ENCODE measurements around the gene PTPRG.

PTPRG gene

GRCh38 chr3:62246985-62247384 lies 685.6 kb downstream of the PTPRG start:
- H3K27me3 Mint-ChIP-seq: peaks cover 3% of the 10 kb centered on the region
- H3K36me3 Mint-ChIP-seq (ENCODE audit: low read depth): no peaks in the 10 kb centered on the region
- no peaks in the 10 kb centered on the region for H3K4me1 Mint-ChIP-seq (ENCODE audit: low read depth)
- intact Hi-C loops (cut with micrococcal nuclease): no loop called here
- no peak overlapping the region for H3K4me3 Mint-ChIP-seq
- no peaks in the 10 kb centered on the region for H3K9me3 Mint-ChIP-seq
- H3K27ac Mint-ChIP-seq: no peak overlapping the region

- Mint-ChIP-seq H3K4me1 (ENCODE audit: low read depth) (no peaks in the 10 kb centered on the region), H3K27me3 (peaks cover 3% of the 10 kb centered on the region), H3K27ac (no peak overlapping the region), H3K36me3 (ENCODE audit: low read depth) (no peaks in the 10 kb centered on the region), H3K4me3 (no peak overlapping the region), H3K9me3 (no peaks in the 10 kb centered on the region)
- intact Hi-C loops (cut with micrococcal nuclease): no loop called here
Observed at GRCh38 chr3:62248734-62249483, 687.5 kb downstream of the PTPRG start.

GRCh38 chr3:62249484-62249776 lies 688.1 kb downstream of the PTPRG start:
- intact Hi-C loops (cut with micrococcal nuclease): no loop called here
- Mint-ChIP-seq H3K4me1 (ENCODE audit: low read depth) (no peaks in the 10 kb centered on the region), H3K27ac (no peak overlapping the region), H3K9me3 (no peaks in the 10 kb centered on the region), H3K36me3 (ENCODE audit: low read depth) (no peaks in the 10 kb centered on the region), H3K4me3 (no peak overlapping the region), H3K27me3 (peaks cover 3% of the 10 kb centered on the region)

- intact Hi-C loops (cut with micrococcal nuclease): no loop called here
- Mint-ChIP-seq H3K9me3 (no peaks in the 10 kb centered on the region), H3K4me1 (ENCODE audit: low read depth) (no peaks in the 10 kb centered on the region), H3K4me3 (no peak overlapping the region), H3K27ac (no peak overlapping the region), H3K36me3 (ENCODE audit: low read depth) (no peaks in the 10 kb centered on the region), H3K27me3 (peaks cover 3% of the 10 kb centered on the region)
Observed at GRCh38 chr3:62249855-62250543, 688.6 kb downstream of the PTPRG start.

GRCh38 chr3:62252438-62253157 lies 691.2 kb downstream of the PTPRG start:
- intact Hi-C loops (cut with micrococcal nuclease): no loop called here
- Mint-ChIP-seq H3K4me1 (ENCODE audit: low read depth) (no peaks in the 10 kb centered on the region), H3K36me3 (ENCODE audit: low read depth) (no peaks in the 10 kb centered on the region), H3K27me3 (peaks cover 2% of the 10 kb centered on the region), H3K27ac (no peak overlapping the region), H3K4me3 (no peak overlapping the region), H3K9me3 (no peaks in the 10 kb centered on the region)

- H3K4me1 Mint-ChIP-seq (ENCODE audit: low read depth): no peaks in the 10 kb centered on the region
- peaks cover 2% of the 10 kb centered on the region for H3K27me3 Mint-ChIP-seq
- intact Hi-C loops (cut with micrococcal nuclease): no loop called here
- no peak overlapping the region for H3K27ac Mint-ChIP-seq
- H3K4me3 Mint-ChIP-seq: no peak overlapping the region
- no peaks in the 10 kb centered on the region for H3K36me3 Mint-ChIP-seq (ENCODE audit: low read depth)
- no peaks in the 10 kb centered on the region for H3K9me3 Mint-ChIP-seq
Observed at GRCh38 chr3:62253971-62254370, 692.6 kb downstream of the PTPRG start.

GRCh38 chr3:62255758-62256157 lies 694.4 kb downstream of the PTPRG start:
- Mint-ChIP-seq H3K27me3 (peaks cover 2% of the 10 kb centered on the region), H3K4me1 (ENCODE audit: low read depth) (no peaks in the 10 kb centered on the region), H3K4me3 (no peak overlapping the region), H3K9me3 (no peaks in the 10 kb centered on the region), H3K27ac (no peak overlapping the region), H3K36me3 (ENCODE audit: low read depth) (no peaks in the 10 kb centered on the region)
- intact Hi-C loops (cut with micrococcal nuclease): no loop called here

GRCh38 chr3:62259924-62260323 lies 698.6 kb downstream of the PTPRG start:
- intact Hi-C loops (cut with micrococcal nuclease): no loop called here
- Mint-ChIP-seq H3K9me3 (no peaks in the 10 kb centered on the region), H3K27ac (no peak overlapping the region), H3K27me3 (peaks cover 2% of the 10 kb centered on the region), H3K36me3 (ENCODE audit: low read depth) (no peaks in the 10 kb centered on the region), H3K4me3 (no peak overlapping the region), H3K4me1 (ENCODE audit: low read depth) (no peaks in the 10 kb centered on the region)

- Mint-ChIP-seq H3K9me3 (no peaks in the 10 kb centered on the region), H3K4me3 (no peak overlapping the region), H3K4me1 (ENCODE audit: low read depth) (no peaks in the 10 kb centered on the region), H3K27ac (no peak overlapping the region), H3K27me3 (peaks cover 2% of the 10 kb centered on the region), H3K36me3 (ENCODE audit: low read depth) (no peaks in the 10 kb centered on the region)
- intact Hi-C loops (cut with micrococcal nuclease): no loop called here
Observed at GRCh38 chr3:62260655-62261054, 699.3 kb downstream of the PTPRG start.

- Mint-ChIP-seq H3K27ac (no peak overlapping the region), H3K4me1 (ENCODE audit: low read depth) (no peaks in the 10 kb centered on the region), H3K27me3 (no peaks in the 10 kb centered on the region), H3K9me3 (no peaks in the 10 kb centered on the region), H3K36me3 (ENCODE audit: low read depth) (no peaks in the 10 kb centered on the region), H3K4me3 (no peak overlapping the region)
- intact Hi-C loops (cut with micrococcal nuclease): no loop called here
Observed at GRCh38 chr3:62261121-62261520, 699.8 kb downstream of the PTPRG start.

GRCh38 chr3:62261736-62262135 lies 700.4 kb downstream of the PTPRG start:
- H3K27me3 Mint-ChIP-seq: no peaks in the 10 kb centered on the region
- no peaks in the 10 kb centered on the region for H3K36me3 Mint-ChIP-seq (ENCODE audit: low read depth)
- no peak overlapping the region for H3K4me3 Mint-ChIP-seq
- intact Hi-C loops (cut with micrococcal nuclease): no loop called here
- no peaks in the 10 kb centered on the region for H3K9me3 Mint-ChIP-seq
- no peak overlapping the region for H3K27ac Mint-ChIP-seq
- no peaks in the 10 kb centered on the region for H3K4me1 Mint-ChIP-seq (ENCODE audit: low read depth)

- H3K27me3 Mint-ChIP-seq: no peaks in the 10 kb centered on the region
- no peaks in the 10 kb centered on the region for H3K4me1 Mint-ChIP-seq (ENCODE audit: low read depth)
- H3K27ac Mint-ChIP-seq: no peak overlapping the region
- no peaks in the 10 kb centered on the region for H3K9me3 Mint-ChIP-seq
- H3K4me3 Mint-ChIP-seq: no peak overlapping the region
- intact Hi-C loops (cut with micrococcal nuclease): no loop called here
- H3K36me3 Mint-ChIP-seq (ENCODE audit: low read depth): no peaks in the 10 kb centered on the region
Observed at GRCh38 chr3:62265528-62265927, 704.2 kb downstream of the PTPRG start.

- Mint-ChIP-seq H3K27me3 (no peaks in the 10 kb centered on the region), H3K4me3 (no peak overlapping the region), H3K27ac (no peak overlapping the region), H3K4me1 (ENCODE audit: low read depth) (no peaks in the 10 kb centered on the region), H3K36me3 (ENCODE audit: low read depth) (no peaks in the 10 kb centered on the region), H3K9me3 (no peaks in the 10 kb centered on the region)
- intact Hi-C loops (cut with micrococcal nuclease): no loop called here
Observed at GRCh38 chr3:62266668-62267283, 705.4 kb downstream of the PTPRG start.

GRCh38 chr3:62276658-62277180 lies 715.3 kb downstream of the PTPRG start:
- Mint-ChIP-seq H3K4me3 (no peak overlapping the region), H3K9me3 (no peaks in the 10 kb centered on the region), H3K4me1 (ENCODE audit: low read depth) (peaks cover 11% of the 10 kb centered on the region), H3K27me3 (no peaks in the 10 kb centered on the region), H3K36me3 (ENCODE audit: low read depth) (no peaks in the 10 kb centered on the region), H3K27ac (no peak overlapping the region)
- intact Hi-C loops (cut with micrococcal nuclease): no loop called here

Measured in dendritic cell treated with granulocyte-macrophage colony-stimulating factor and Interleukin-4, amounts not matched to agents 40 ng/mL and 50 ng/mL, for 4 days (primary cell).